NB4 (cell line): ENCODE results near the gene MB21D2.
"Not testable (repeated sequence)": the region's sequence is repeated elsewhere in the genome, so short reads cannot be mapped to it uniquely, and the experiment has no call there.

Experiments used
- DNase-seq: peaks from one replicate; pipeline ENCODE4 v3.0.0; 2010; ENCODE audit warnings: low read depth
- H3K4me3 ChIP-seq: one replicate; pipeline ENCODE4 v1.5.1; 2011; ENCODE audit warnings: mild to moderate bottlenecking, low read depth, low read length, moderate library complexity
- MYC ChIP-seq: IDR thresholded peaks from 2 replicates; pipeline ENCODE4 v1.6.1; 2011; ENCODE audit warnings: low read depth, low read length
- POLR2A ChIP-seq: IDR thresholded peaks from 2 replicates; pipeline ENCODE4 v1.6.1; 2011; ENCODE audit warnings: mild to moderate bottlenecking; ENCODE audit not compliant: insufficient read length; ENCODE audit errors: extremely low read depth
- TF ChIP-seq, protein P1 (sequence below): IDR thresholded peaks from one replicate; pipeline ENCODE4 v1.5.1; 2012; ENCODE audit warnings: low read depth, low read length
- TF ChIP-seq, protein P2 (sequence below): IDR thresholded peaks from 2 replicates; pipeline ENCODE4 v1.6.1; 2011; ENCODE audit warnings: low read depth, low read length

MB21D2 gene, protein sequence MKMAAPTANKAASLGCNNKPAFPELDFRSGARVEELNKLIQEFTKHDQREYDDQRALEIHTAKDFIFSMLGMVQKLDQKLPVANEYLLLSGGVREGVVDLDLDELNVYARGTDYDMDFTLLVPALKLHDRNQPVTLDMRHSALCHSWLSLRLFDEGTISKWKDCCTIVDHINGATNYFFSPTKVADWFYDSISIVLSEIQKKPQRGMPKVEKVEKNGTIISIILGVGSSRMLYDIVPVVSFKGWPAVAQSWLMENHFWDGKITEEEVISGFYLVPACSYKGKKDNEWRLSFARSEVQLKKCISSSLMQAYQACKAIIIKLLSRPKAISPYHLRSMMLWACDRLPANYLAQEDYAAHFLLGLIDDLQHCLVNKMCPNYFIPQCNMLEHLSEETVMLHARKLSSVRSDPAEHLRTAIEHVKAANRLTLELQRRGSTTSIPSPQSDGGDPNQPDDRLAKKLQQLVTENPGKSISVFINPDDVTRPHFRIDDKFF

DNA sequence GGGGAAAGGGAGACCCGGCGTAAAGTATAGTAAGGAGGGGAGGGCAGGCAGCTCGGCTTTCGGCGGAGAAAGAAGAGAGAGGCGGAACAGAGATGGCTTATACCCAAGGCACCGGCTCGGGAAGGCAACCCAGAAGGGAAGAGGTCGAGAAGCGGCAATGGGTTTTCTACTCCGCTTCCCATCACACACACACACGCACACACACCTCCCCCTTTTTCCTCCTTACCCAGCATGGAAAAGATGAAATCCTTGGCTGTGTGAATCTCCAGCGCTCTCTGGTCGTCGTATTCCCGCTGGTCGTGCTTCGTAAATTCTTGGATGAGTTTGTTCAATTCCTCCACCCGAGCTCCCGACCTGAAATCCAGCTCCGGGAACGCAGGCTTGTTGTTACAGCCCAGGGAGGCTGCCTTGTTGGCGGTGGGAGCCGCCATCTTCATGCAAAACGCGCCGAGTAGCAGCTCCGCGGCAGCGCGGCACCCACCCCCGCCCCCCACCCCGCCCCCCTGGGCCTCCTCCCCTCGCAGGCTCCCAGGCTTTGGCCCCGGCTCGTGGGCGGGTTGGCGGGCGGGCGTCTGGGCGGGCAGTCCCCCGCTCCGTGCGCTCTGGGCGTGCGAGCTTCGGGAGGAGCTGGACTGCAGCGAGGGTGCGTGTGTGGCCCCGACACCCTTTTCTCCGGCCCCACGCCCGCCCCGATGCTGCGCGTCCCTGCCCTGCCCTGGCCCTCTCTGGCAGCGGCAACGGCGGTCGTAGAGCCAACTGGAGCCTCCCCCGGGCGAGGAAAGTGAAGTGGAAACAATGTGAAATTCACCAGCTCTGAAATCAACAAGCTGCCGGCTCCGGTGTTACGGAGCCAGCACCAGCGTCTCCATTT is at the start of gene MB21D2:
Gene MB21D2, minus strand, starts transcription at position 453 of the 871 bp plus-strand sequence. Its CDS starts 16 bp downstream, at position 437.
- peak; percentile 43 for DNase-seq
- H3K4me3 ChIP-seq = peak within 1 kb of the TSS; percentile 34
- TF ChIP-seq, protein P1, sequence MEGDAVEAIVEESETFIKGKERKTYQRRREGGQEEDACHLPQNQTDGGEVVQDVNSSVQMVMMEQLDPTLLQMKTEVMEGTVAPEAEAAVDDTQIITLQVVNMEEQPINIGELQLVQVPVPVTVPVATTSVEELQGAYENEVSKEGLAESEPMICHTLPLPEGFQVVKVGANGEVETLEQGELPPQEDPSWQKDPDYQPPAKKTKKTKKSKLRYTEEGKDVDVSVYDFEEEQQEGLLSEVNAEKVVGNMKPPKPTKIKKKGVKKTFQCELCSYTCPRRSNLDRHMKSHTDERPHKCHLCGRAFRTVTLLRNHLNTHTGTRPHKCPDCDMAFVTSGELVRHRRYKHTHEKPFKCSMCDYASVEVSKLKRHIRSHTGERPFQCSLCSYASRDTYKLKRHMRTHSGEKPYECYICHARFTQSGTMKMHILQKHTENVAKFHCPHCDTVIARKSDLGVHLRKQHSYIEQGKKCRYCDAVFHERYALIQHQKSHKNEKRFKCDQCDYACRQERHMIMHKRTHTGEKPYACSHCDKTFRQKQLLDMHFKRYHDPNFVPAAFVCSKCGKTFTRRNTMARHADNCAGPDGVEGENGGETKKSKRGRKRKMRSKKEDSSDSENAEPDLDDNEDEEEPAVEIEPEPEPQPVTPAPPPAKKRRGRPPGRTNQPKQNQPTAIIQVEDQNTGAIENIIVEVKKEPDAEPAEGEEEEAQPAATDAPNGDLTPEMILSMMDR = no peak
- TF ChIP-seq MYC = no peak
- TF ChIP-seq POLR2A = no peak
- TF ChIP-seq, protein P2, sequence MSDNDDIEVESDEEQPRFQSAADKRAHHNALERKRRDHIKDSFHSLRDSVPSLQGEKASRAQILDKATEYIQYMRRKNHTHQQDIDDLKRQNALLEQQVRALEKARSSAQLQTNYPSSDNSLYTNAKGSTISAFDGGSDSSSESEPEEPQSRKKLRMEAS = no peak

DNA sequence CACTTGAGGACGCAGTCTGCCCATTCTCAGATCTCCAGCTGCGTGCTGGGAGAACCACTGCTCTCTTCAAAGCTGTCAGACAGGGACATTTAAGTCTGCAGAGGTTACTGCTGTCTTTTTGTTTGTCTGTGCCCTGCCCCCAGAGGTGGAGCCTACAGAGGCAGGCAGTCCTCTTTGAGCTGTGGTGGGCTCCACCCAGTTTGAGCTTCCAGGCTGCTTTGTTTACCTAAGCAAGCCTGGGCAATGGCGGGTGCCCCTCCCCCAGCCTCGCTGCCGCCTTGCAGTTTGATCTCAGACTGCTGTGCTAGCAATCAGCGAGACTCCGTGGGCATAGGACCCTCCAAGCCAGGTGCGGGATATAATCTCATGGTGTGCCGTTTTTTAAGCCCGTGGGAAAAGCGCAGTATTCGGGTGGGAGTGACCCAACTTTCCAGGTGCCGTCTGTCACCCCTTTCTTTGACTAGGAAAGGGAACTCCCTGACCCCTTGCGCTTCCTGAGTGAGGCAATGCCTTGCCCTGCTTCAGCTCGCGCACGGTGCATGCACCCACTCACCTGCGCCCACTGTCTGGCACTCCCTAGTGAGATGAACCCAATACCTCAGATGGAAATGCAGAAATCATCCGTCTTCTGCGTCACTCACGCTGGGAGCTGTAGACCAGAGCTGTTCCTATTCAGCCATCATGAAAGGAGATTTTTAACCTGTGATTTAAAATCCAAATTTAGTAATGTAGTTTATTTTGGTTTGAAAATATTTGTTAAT is 47.5 kb upstream of the MB21D2 start:
- not testable (repeated sequence) for DNase-seq, H3K4me3 ChIP-seq

DNA sequence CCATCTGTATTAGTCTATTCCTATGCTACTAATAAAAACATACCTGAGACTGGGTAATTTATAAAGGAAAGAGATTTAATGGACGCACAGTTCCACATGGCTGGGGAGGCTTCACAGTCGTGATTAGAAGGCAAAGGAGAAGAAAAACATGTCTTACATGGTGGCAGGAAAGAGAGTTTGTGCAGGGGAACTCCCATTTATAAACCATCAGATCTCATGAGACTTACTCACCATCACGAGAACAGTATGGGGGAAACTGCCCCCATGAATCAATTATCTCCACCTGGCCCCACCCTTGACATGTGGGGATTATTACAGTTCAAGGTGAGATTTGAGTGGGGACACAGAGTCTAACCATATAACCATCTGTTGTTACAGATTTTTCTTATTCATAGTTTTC is 42.1 kb upstream of the MB21D2 start:
- no peak for DNase-seq
- TF ChIP-seq, protein P2 = no peak
- TF ChIP-seq, protein P1 = no peak
- no peak for TF ChIP-seq MYC
- no peak for TF ChIP-seq POLR2A
- no peak overlapping the region for H3K4me3 ChIP-seq

DNA sequence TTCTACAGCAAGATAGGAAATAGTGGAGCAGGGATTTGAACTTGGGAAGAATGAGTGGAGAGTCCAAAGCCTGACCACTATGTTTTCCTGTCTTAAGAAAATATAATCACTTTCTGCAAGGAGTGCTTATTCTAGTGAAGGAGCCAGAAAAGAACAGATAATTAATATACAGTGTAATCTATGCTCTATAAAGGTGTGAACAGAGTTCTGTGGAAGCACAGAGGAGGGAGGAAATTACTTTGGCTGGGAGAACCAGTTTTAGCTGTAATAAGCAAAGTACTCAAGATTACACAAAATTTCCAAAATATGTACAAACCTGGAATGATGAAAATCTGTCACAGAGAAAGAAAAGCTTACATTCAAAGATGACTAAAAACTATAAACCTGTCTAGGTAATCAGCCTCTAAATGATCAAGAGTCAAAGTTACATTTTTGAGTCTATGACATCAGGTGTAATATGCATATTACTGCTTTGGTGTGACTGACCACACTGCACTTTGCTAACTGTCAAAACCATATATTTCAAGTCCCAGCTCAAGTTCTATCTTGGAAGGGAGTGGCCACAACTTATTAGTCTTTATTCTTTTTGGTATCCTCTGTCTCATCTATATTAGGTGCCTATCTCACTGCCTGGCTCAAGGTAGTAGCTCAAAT is 40.7 kb upstream of the MB21D2 start:
- H3K4me3 ChIP-seq = no peak overlapping the region
- no peak for DNase-seq
- TF ChIP-seq MYC (no peak), POLR2A (no peak)
- TF ChIP-seq, protein P2 = no peak
- TF ChIP-seq, protein P1 = no peak

DNA sequence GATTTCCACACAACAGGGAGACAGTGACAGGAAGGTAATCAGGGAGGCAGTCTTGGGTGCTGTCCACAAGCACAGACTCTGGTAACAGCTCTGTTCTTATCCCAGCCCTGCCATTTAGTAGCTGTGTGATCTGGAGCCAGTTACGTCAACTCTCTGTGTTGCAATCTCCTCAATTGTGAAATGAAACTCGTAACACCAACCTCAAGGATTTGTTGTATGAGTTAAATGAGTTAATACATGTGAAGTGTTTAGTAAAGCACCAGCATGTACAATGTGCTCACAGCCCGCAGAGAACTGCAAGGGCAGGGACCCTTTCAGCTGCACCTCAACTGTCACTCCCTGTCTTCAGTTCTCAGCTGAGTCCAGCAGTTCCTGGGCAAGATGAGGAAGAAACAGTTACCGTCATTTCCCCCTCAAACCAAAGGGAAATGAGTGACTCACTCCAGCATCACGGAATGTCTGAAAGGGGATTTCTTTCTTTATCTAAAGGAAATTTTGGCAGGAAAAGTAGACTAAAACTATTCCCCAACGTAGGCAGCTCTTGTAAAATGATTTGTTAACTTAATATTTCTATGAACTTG is 39.9 kb upstream of the MB21D2 start:
- TF ChIP-seq, protein P2 = peak; percentile 75
- TF ChIP-seq MYC = peak; percentile 75; the same call in 1 of the 2 replicates
- TF ChIP-seq POLR2A = no peak
- DNase-seq = peak; percentile 93
- H3K4me3 ChIP-seq = peak overlapping the region; percentile 25

DNA sequence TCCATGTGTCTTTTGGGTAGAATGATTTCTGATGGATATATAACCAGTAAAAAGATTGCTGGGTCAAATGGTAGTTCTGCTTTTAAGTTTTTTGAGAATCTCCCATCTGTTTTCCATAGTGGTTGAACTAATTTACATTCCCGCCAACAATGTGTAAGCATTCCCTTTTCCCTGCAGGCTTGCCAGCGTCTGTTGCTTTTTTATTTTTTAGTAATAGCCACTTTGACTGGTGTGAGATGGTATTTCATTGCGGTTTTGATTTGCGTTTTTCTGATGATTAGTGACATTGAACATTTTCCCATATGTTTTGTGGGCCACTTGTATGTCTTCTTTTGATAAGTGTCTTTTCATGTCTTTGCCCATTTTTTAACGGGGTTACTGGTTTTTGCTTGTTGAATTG is 36.3 kb upstream of the MB21D2 start:
- TF ChIP-seq, protein P1 = no peak
- TF ChIP-seq MYC (no peak), POLR2A (no peak)
- TF ChIP-seq, protein P2 = no peak
- DNase-seq = no peak
- H3K4me3 ChIP-seq = no peak overlapping the region
